T-helper 17 cell (primary cell): ENCODE data around the gene FRMD4A. TPM values are rescaled to one million over a fixed set of nuclear protein-coding genes. Genes with fewer than 3 reads are reported as not detected.
A peak's percentile ranks its signal among the peaks of the same experiment; 100 is the strongest.

Experiments used
- ATAC-seq: fragments of 150-1000 bp; cut with Tn5 transposase; 2 replicates; pipeline ENCODE4 v1.10.0; 2021; ENCODE audit warnings: mild to moderate bottlenecking, moderate library complexity
- DNase-seq, 3 donors: peaks; one replicate each; pipeline versions ENCODE4 v3.0.0 to v3.0.0-alpha.2; 2020 to 2021
- H3K9me3 ChIP-seq: one replicate; pipeline ENCODE4 v1.7.0; 2013; ENCODE audit warnings: low read length, mild to moderate bottlenecking; ENCODE audit not compliant: control insufficient read depth, poor library complexity, severe bottlenecking
- H3K27ac Mint-ChIP-seq: one replicate; pipeline ENCODE4 v1.8.0; 2022; ENCODE audit warnings: mild to moderate bottlenecking, moderate library complexity, mixed read lengths
- H3K27me3 Mint-ChIP-seq: one replicate; pipeline ENCODE4 v1.8.0; 2022; ENCODE audit warnings: mixed read lengths
- H3K36me3 Mint-ChIP-seq: one replicate; pipeline ENCODE4 v1.8.0; 2022; ENCODE audit warnings: low read depth, mixed read lengths
- H3K4me1 Mint-ChIP-seq: one replicate; pipeline ENCODE4 v1.8.0; 2022; ENCODE audit warnings: mild to moderate bottlenecking, mixed read lengths
- H3K4me3 Mint-ChIP-seq: one replicate; pipeline ENCODE4 v1.8.0; 2022; ENCODE audit warnings: mild to moderate bottlenecking, moderate library complexity, mixed read lengths
- total RNA-seq, 4 donors: library from RNA in 2 of 4; stranded (reverse) in 2 of 4; gene quantifications; one replicate each; pipeline ENCODE4 v1.2.3 and lab custom pipeline; 2022 to 2026

FRMD4A gene
- total RNA-seq, 2 donors from 2014 or later, result 1.3 to 2.7 TPM

DNA sequence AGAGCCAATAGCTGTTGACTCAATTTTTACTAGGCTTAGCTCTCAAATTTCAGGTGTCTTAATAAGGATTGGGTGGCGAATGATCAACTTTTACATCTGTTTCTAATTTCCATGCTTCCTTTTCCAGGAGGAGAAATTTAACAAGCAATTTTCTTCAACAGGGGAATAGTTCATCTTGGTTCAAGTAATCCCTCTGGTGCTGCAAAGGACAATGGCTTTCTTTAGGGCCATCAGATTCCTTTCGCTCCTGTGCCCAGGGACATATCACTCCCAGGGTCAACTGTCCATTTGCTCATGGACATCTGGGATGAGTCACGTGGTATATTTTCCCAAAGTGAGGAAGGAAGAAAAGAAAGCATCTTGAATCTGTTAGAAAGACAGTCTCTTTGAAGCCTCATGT lies 313.3 kb downstream of the FRMD4A start:
- peaks cover 12% of the 10 kb centered on the region for H3K4me1 Mint-ChIP-seq
- no peak overlapping the region for H3K4me3 Mint-ChIP-seq
- peaks cover 4% of the 10 kb centered on the region for H3K36me3 Mint-ChIP-seq
- peaks cover 9% of the 10 kb centered on the region for H3K27me3 Mint-ChIP-seq
- ATAC-seq (no peak), DNase-seq (no peak)
- H3K27ac Mint-ChIP-seq, result no peak overlapping the region
- H3K9me3 ChIP-seq, result no peaks in the 10 kb centered on the region

DNA sequence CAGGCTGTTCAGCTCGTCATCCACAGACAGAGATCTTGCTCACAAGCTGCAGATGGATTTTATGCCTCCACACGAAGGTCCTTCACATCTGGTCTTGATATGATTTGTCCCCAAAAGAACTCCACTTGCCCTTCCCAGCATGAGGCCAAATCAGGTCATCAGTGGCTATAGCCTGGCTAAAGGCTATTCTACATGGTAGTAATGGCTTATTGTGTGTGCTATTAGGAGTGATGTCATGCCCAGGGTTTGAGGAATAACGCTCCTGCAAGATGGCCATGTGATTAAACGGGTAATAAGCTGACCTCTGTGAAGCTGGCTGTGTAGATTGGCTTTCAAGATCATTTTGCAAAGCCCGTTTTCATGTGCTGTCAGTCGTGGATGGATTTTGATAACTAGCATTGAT lies 313.8 kb downstream of the FRMD4A start:
- no peak overlapping the region for H3K27ac Mint-ChIP-seq
- H3K9me3 ChIP-seq, result no peaks in the 10 kb centered on the region
- H3K27me3 Mint-ChIP-seq, result peaks cover 6% of the 10 kb centered on the region
- DNase-seq (no peak), ATAC-seq (no peak)
- no peak overlapping the region for H3K4me3 Mint-ChIP-seq
- peaks cover 10% of the 10 kb centered on the region for H3K4me1 Mint-ChIP-seq
- peaks cover 3% of the 10 kb centered on the region for H3K36me3 Mint-ChIP-seq

DNA sequence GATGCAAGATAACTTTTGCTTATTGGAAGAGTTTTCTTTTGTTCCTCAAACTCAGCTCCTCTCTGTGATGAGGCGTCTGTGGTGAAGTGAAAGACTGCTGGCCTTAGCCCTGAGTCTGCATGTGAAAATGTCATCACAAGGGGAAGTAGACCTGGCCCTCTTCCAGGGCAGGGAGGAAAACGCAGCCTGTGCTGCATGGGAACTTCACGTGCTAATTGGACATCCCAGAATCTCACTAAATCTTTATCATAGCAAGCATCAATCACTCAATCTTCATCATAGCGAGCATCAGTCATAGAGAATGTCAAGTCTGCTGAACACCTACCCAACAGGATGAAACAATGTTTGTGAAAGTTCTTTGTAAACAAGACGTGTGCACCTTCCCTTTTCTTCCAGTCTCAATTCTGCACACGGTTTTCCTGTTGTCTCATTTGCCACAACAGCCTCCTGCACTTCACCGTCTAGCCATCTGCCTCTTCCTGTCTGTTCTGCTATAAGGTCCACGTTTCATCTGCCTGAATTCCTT lies 314.6 kb downstream of the FRMD4A start:
- H3K36me3 Mint-ChIP-seq, result peaks cover 3% of the 10 kb centered on the region
- DNase-seq (no peak), ATAC-seq (peak; percentile 54)
- peaks cover 13% of the 10 kb centered on the region for H3K27me3 Mint-ChIP-seq
- H3K4me1 Mint-ChIP-seq, result peaks cover 10% of the 10 kb centered on the region
- no peak overlapping the region for H3K27ac Mint-ChIP-seq
- no peaks in the 10 kb centered on the region for H3K9me3 ChIP-seq
- peak overlapping the region; percentile 37 for H3K4me3 Mint-ChIP-seq

DNA sequence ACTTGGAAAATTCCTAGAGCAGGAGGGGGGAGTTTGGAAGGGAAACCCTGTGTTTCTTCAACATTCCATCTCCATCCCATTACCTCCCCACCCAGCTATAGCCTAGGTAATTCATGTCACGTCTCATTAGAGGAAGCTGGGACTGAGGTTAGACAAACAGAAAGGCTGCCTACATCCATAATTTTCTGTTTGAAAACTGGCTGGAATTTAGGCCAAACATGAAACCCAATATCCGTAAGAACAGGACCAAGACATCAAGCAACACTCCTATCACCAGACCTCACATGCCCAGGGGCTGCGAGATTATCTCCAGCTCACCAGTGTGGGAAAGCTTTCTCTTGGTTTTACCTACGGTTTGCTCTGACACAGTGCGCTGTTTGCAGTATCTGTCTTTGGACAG lies 316.3 kb downstream of the FRMD4A start:
- Mint-ChIP-seq H3K27me3 (peaks cover 7% of the 10 kb centered on the region), H3K36me3 (peaks cover 3% of the 10 kb centered on the region), H3K27ac (no peak overlapping the region), H3K4me3 (no peak overlapping the region), H3K4me1 (peaks cover 20% of the 10 kb centered on the region)
- DNase-seq (no peak), ATAC-seq (no peak)
- H3K9me3 ChIP-seq, result no peaks in the 10 kb centered on the region

DNA sequence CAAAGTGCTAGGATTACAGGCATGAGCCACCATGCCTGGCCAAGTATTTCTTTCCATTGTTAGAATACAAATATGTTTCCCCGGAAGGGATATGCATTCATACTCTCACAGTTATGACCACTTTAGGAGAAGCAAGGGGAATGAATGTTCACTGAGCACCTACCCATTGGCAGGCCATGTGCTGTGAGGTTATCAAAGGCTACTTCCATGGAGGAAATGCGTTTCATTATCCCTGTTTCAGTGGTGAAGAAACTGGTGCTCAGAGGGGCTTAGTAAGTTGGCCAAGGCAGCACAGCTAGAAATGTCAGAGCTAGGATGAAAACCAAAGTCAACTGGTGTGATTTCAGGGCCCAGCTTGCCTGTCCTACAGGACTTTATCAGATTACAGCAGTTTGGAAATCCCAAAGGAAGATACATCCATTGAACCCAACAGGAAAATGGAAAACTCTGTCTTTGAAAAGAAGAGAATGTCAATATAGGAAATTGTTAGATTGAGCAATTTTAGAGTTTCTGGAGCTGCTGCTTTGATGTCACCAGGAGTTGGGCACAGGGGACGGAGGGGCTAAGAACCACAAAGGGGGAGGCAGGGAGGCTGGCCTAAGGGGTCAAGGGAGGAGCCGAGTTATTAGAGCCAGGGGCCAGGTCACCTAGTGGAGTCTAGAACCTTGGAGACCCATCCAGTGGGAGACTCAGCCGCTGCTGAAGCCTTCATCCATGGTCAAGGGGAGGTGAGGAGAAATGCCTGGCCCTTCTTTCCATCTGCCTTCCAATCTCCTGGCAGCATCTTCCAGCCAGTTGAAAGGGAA lies 319.8 kb downstream of the FRMD4A start:
- Mint-ChIP-seq H3K27me3 (peaks cover 7% of the 10 kb centered on the region), H3K4me3 (no peak overlapping the region), H3K36me3 (no peaks in the 10 kb centered on the region), H3K27ac (peak overlapping the region; percentile 98), H3K4me1 (peaks cover 30% of the 10 kb centered on the region)
- no peak for DNase-seq
- ATAC-seq, result no peak
- H3K9me3 ChIP-seq, result no peaks in the 10 kb centered on the region

DNA sequence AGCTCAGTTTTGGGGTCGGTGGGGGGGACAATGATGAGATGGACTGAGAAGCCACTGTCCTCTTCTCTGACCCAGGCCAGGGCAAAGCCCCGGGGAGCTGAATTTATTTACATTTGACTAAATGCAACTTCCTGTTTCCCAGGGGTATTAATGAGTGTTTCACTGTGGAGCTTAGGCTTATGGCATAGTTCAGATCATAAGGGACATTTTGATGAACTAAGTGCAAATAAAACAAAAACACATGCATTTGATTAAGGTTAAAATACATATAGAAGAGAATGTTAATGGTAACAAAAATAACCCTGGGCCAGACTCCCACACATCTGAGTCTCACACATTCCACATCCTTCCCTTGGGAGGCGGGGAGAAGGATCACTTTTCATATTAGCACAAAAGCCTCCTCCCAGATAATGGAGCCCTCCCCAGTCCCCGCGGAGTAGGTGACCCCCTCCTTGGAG lies 320.6 kb downstream of the FRMD4A start:
- H3K4me1 Mint-ChIP-seq, result peaks cover 29% of the 10 kb centered on the region
- no peaks in the 10 kb centered on the region for H3K36me3 Mint-ChIP-seq
- H3K9me3 ChIP-seq, result no peaks in the 10 kb centered on the region
- peak overlapping the region; percentile 96 for H3K4me3 Mint-ChIP-seq
- H3K27ac Mint-ChIP-seq, result peak overlapping the region; percentile 98
- no peak for DNase-seq
- ATAC-seq, result no peak
- H3K27me3 Mint-ChIP-seq, result peaks cover 7% of the 10 kb centered on the region

DNA sequence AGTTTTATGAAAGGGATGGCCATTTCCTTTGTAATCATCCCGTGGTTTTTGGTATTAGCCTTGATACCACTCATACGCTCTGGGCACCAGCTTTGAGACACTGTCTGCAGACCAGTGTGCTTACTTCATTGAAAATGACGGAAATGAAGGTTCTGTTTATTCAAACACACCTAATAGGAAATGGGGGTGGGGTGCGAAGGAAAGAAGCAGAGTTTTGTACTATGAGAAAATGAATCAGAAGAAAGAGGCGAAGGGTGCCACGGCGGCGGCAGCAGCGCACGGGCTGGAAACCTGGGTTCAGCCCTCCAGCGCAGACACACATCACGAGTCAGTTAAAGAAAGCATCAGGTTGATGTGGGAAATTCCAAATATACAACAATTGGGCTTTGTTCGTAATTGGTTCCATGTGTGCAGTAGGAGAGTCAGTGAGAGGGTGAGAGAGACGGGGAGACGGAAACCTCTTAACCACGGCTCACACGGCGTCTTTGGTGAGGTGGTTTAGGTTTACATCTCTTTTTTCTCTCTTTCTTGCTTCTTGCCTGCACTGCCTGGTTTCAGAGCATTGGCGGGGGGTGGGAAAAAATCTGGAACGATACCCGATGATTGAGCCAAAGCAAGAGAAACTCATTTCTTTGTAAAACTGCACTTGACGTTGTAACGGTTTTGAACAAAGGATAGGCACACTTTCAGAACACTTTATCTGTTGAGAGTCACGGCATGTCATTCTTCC lies 321.2 kb downstream of the FRMD4A start:
- ATAC-seq, result peak; percentile 90
- Mint-ChIP-seq H3K27me3 (peaks cover 7% of the 10 kb centered on the region), H3K4me1 (peaks cover 29% of the 10 kb centered on the region), H3K27ac (peak overlapping the region; percentile 98), H3K36me3 (no peaks in the 10 kb centered on the region), H3K4me3 (peak overlapping the region; percentile 96)
- no peaks in the 10 kb centered on the region for H3K9me3 ChIP-seq
- peak; percentile 23 to 57 (median 55) for DNase-seq

DNA sequence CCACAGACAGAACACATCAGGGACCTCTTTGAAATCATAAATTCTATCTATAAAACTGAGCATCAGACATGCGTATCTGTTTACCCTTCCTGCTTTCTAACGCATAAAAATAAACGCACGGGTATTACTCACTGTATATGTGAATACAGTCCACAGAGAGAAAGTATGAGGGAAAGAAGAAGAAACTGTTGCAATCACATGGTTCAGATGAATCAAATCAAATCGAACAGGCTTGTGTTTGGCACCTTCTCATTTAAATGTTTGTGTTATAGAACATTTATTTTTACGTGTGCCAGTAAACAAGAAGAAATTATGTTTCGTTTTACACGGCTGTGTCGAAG lies 322.0 kb downstream of the FRMD4A start:
- Mint-ChIP-seq H3K27me3 (peaks cover 7% of the 10 kb centered on the region), H3K4me1 (peaks cover 31% of the 10 kb centered on the region), H3K4me3 (peak overlapping the region; percentile 96), H3K27ac (peak overlapping the region; percentile 98), H3K36me3 (no peaks in the 10 kb centered on the region)
- ATAC-seq (peak; percentile 22), DNase-seq (no peak)
- H3K9me3 ChIP-seq, result no peaks in the 10 kb centered on the region

DNA sequence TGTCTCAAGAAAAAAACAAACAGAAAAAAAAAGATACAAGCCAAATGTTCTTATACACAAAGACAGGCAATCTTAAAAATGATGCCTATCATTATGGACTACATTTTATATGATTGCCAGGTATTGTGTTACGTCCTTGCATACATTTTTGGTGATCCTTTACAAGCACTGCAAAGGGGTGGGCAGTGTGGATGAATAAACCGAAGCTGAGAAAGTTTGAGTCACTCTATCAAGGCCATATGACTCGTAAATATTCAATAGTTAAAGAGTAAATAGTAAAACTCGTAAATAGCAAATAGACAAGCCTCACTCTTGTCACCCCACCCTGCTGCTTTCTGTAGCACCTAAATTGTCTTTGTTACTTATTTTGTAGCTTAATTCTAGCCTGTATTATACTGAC lies 326.2 kb downstream of the FRMD4A start:
- Mint-ChIP-seq H3K27me3 (peaks cover 5% of the 10 kb centered on the region), H3K36me3 (no peaks in the 10 kb centered on the region), H3K4me3 (no peak overlapping the region), H3K27ac (no peak overlapping the region), H3K4me1 (peaks cover 34% of the 10 kb centered on the region)
- ATAC-seq, result no peak
- no peaks in the 10 kb centered on the region for H3K9me3 ChIP-seq
- no peak for DNase-seq

DNA sequence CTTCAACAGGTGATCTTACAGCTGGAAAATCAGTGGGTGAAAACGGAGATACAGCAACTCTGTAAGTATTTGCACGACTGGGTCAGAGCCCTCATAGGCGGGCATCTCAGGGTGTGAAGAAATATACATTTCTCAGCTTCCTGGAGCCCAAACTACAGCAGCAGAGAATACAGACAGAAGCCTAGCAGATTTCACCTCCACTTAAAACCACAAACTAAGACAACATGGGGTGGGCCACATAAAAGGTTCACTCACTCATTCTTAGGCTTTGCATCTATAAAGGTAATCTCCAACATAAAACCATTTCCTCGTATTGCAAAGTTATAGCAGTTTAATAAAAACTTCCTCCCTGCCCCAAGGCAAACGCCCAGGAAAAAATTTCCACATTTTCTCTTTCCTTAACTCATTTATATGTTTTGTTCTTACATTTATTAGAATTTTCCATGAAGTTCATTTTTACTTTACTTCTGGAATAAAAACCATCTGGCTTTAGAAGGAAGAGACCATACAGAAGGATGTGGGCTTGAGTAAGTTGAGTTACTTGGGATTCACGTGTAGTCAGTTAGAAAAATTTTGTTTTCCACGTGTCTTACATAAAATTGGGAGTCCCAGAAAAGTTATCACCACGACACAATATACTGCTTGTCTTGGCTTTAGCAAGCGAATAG lies 327.1 kb downstream of the FRMD4A start:
- DNase-seq, result no peak
- Mint-ChIP-seq H3K4me1 (peaks cover 27% of the 10 kb centered on the region), H3K4me3 (peak overlapping the region; percentile 42), H3K36me3 (peaks cover 4% of the 10 kb centered on the region), H3K27me3 (peaks cover 5% of the 10 kb centered on the region), H3K27ac (peak overlapping the region; percentile 79)
- no peaks in the 10 kb centered on the region for H3K9me3 ChIP-seq
- peak; percentile 81 for ATAC-seq

DNA sequence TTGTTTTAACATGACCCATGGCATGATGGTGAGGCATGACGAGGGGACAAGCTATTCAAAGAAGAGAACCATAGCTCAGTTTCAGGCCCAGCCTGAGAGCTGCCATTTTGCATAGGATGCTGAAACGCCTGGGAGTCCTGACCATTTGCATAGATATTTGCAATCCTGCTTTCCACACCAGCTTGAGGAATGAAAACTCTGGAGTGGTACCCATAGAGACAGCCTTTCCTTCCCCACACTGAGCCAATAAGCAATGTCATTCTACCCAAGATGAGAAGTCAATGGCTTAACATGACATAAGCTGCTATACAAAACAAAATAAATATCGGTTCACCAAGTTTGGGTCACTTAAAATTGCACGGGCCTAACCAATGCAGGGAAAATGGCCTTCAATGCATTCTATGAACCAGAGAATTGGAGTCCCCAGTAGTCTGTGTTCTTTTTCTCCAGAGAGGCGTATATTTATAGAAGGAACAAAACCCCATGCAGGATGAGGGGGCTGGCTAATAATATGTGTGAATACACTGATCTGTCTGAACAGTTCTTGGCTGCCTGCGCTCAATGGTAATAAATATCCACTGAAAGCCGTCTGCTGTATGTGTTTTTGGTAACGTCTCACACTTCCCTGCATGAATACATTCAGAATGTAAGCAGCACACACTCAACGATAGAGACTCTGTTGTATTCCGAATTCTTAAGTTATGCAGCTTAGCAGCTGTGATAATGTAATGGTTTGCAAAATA lies 329.3 kb downstream of the FRMD4A start:
- no peak overlapping the region for H3K27ac Mint-ChIP-seq
- peaks cover 17% of the 10 kb centered on the region for H3K4me1 Mint-ChIP-seq
- H3K36me3 Mint-ChIP-seq, result peaks cover 6% of the 10 kb centered on the region
- H3K27me3 Mint-ChIP-seq, result peaks cover 5% of the 10 kb centered on the region
- ATAC-seq (no peak), DNase-seq (no peak)
- no peaks in the 10 kb centered on the region for H3K9me3 ChIP-seq
- H3K4me3 Mint-ChIP-seq, result no peak overlapping the region

DNA sequence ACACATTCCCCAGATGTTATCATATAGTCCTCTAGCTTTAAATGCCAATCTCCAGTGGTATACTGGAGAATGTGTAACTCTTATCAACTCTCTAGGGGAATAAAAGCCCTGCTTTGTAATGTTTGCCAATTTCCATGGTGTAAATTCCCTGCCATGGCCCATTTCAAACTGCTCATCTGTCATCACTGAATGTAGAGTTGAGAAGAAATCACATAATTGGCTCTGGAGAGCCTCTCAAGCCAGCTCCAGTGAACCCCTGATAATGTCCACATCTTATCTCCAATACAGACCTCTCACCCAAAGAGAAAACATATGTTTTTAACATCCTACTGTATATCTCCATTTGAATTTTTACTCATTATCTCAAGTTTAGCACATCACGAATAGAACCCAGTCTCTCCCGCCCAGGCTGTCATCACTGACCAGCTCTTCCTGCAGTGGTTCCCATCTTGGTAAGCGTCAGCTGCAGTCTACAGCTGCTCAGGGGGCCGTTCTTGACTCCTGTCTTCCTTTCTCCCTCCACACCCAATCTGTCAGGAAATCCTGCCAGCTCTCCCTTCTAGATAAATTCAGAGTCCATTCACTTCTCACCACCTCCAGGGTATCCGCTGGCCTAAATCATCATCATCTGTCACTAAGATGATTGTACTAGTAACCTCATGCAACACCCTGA lies 332.4 kb downstream of the FRMD4A start:
- DNase-seq, result no peak
- H3K9me3 ChIP-seq, result no peaks in the 10 kb centered on the region
- H3K4me3 Mint-ChIP-seq, result no peak overlapping the region
- ATAC-seq, result no peak
- peaks cover 17% of the 10 kb centered on the region for H3K4me1 Mint-ChIP-seq
- H3K36me3 Mint-ChIP-seq, result peaks cover 6% of the 10 kb centered on the region
- peaks cover 5% of the 10 kb centered on the region for H3K27me3 Mint-ChIP-seq
- H3K27ac Mint-ChIP-seq, result no peak overlapping the region
